OCI-LY3 (cell line): ENCODE data around the gene SLC39A1.

Experiments used
- H2AFZ ChIP-seq: fragments of 200-600, 300-600 bp; shearing (Covaris generic); 2 replicates; pipeline ENCODE4 v1.6.0; 2014; ENCODE audit warnings: antibody characterized with exemption, low read depth, low read length
- H3K27ac ChIP-seq: fragments of 200-600, 300-600 bp; sonication (generic); 2 replicates; pipeline ENCODE4 v1.5.1; 2014; ENCODE audit warnings: mild to moderate bottlenecking, low read length, moderate library complexity, mixed read lengths
- H3K27me3 ChIP-seq: fragments of 200-600, 300-600 bp; sonication (generic); 2 replicates; pipeline ENCODE4 v1.6.1; 2014; ENCODE audit warnings: low read depth, low read length, mixed read lengths
- H3K36me3 ChIP-seq: fragments of 200-600, 300-600 bp; sonication (generic); replicated peaks from 2 replicates; pipeline ENCODE3; 2014; ENCODE audit warnings: low read depth, low read length, mixed read lengths
- H3K4me1 ChIP-seq: fragments of 300-600, 200-600 bp; sonication (generic); 2 replicates; pipeline ENCODE4 v1.6.1; 2014; ENCODE audit warnings: low read length, mixed read lengths
- H3K4me2 ChIP-seq: fragments of 200-600, 300-600 bp; sonication (generic); 2 replicates; pipeline ENCODE4 v1.6.1; 2014; ENCODE audit warnings: low read length, mixed read lengths
- H3K4me3 ChIP-seq: fragments of 300-600, 200-600 bp; sonication (generic); 2 replicates; pipeline ENCODE4 v1.5.1; 2014; ENCODE audit warnings: antibody characterized with exemption, mild to moderate bottlenecking, low read length, moderate library complexity
- H3K79me2 ChIP-seq: fragments of 300-600, 200-600 bp; shearing (Covaris generic); 2 replicates; pipeline ENCODE4 v1.6.1; 2014; ENCODE audit warnings: mild to moderate bottlenecking, low read length, mixed read lengths
- H3K9ac ChIP-seq: fragments of 300-600, 200-600 bp; shearing (Covaris generic); 2 replicates; pipeline ENCODE4 v1.6.0; 2014; ENCODE audit warnings: mild to moderate bottlenecking, low read length, moderate library complexity
- H3K9me3 ChIP-seq: fragments of 200-600, 300-600 bp; shearing (Covaris generic); 2 replicates; pipeline ENCODE4 v1.6.1; 2014; ENCODE audit warnings: low read length, mixed read lengths; ENCODE audit not compliant: insufficient read depth
- H4K20me1 ChIP-seq: fragments of 200-600, 300-600 bp; sonication (generic); 2 replicates; pipeline ENCODE4 v1.6.1; 2016; ENCODE audit warnings: low read length, mixed read lengths; ENCODE audit not compliant: insufficient read depth
- CTCF ChIP-seq: fragments of 200-600, 300-600 bp; sonication (generic); IDR thresholded peaks from 2 replicates; pipeline ENCODE4 v1.5.1; 2014; ENCODE audit warnings: antibody characterized with exemption, low read length, low read depth
- EZH2phosphoT487 ChIP-seq: fragments of 200-600 bp; shearing (Covaris generic); IDR thresholded peaks from 2 replicates; pipeline ENCODE4 v1.6.1; 2018; ENCODE audit warnings: antibody characterized with exemption, mixed run types, low read depth

Gene SLC39A1

DNA sequence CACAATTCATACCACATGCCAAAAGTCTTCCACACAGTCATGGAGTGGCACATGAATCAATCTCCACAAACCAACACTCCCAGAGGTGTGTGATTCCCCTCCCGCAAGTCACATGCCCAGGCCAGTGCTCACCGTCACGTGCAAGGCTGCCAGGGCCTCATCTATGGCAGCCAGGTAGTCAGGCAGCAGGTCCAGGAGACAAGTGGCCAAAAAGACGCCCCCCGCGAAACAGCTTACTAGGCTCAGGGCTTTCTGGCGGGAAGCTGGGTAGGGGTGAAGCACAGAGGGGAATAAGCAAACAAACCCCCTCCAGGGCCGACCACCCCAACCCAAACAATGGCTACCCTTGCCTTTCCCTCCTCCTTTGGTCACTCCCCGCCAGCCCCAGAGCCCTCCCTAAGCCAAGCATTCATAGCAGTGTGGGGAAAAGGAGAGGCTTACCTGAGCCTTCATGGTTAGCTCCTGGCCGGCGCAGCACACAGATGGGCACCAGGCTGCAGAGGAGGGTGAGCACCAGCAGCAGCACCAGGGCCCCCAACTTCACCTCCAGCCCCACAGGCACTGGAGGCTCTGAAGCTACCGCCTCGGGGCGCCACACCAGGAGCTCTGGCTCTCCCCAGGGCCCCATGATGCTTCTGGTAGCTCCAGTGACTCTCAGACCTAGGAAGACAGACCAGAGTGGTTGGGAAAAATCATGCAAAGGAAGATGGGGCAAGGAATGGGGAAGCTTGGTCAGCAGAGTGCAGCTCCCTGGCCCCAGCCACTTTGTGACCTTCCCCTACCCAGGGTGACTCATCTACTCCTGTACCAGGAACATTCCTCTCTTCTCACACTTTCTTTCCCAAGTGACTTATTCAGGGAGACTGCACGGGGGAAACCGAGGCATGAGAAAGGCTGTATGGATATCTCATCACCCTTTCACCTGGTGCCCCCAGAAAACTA lies 978 bp downstream of the SLC39A1 start:
- Histone ChIP-seq H3K4me1 (peaks cover 36% of the 10 kb centered on the region), H3K79me2 (peaks cover 67% of the 10 kb centered on the region), H4K20me1 (no peaks in the 10 kb centered on the region), H3K4me3 (peak overlapping the region; percentile 92), H3K27ac (peak overlapping the region; percentile 77), H3K9me3 (no peaks in the 10 kb centered on the region), H3K9ac (peak overlapping the region; percentile 99), H2AFZ (no peak overlapping the region), H3K4me2 (peak overlapping the region; percentile 95), H3K27me3 (no peaks in the 10 kb centered on the region), H3K36me3 (peaks cover 28% of the 10 kb centered on the region)
- TF ChIP-seq CTCF, result peak; percentile 14; the same call in 1 of the 2 replicates
- TF ChIP-seq EZH2phosphoT487, result no peak

GRCh38 chr1:153961421-153961820 lies 1.9 kb downstream of the SLC39A1 start:
- Histone ChIP-seq H3K4me1 (peaks cover 39% of the 10 kb centered on the region), H3K27ac (peak overlapping the region; percentile 77), H3K4me3 (peak overlapping the region; percentile 92)

DNA sequence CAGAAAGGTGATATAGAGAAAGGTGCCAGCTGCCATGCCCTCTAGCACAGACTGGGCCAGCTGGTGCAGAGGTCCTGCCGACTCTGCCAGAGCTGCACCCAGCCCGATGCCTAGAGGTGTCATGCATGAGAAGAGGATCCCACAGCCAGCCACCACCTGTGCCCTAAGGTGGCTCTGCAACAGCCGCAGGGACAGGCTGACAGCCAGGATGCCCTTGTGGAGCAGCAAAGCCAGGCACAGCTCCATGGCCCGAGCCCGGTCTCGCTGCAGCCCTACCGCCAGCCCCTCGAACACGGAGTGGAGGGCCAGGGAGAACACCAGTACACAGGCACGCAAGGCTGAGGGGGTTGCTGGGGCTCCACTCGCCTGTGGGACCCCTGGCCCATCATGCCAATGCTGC lies 3.1 kb downstream of the SLC39A1 start:
- TF ChIP-seq CTCF (no peak), EZH2phosphoT487 (no peak)
- H3K9me3 ChIP-seq, result no peaks in the 10 kb centered on the region
- no peak overlapping the region for H2AFZ ChIP-seq
- H4K20me1 ChIP-seq, result peaks cover 15% of the 10 kb centered on the region
- peaks cover 41% of the 10 kb centered on the region for H3K4me1 ChIP-seq
- peaks cover 70% of the 10 kb centered on the region for H3K79me2 ChIP-seq
- no peak overlapping the region for H3K9ac ChIP-seq
- H3K36me3 ChIP-seq, result peaks cover 41% of the 10 kb centered on the region
- no peak overlapping the region for H3K27ac ChIP-seq
- no peak overlapping the region for H3K4me2 ChIP-seq
- no peaks in the 10 kb centered on the region for H3K27me3 ChIP-seq
- no peak overlapping the region for H3K4me3 ChIP-seq

More at GRCh38 chr1:153961421-153961820, 1.9 kb downstream of the SLC39A1 start:
- H4K20me1 ChIP-seq, result peaks cover 5% of the 10 kb centered on the region
- H3K4me2 ChIP-seq, result peak overlapping the region; percentile 95
- peaks cover 38% of the 10 kb centered on the region for H3K36me3 ChIP-seq
- H3K79me2 ChIP-seq, result peaks cover 70% of the 10 kb centered on the region
- H3K9ac ChIP-seq, result peak overlapping the region; percentile 99
- H3K27me3 ChIP-seq, result no peaks in the 10 kb centered on the region
- TF ChIP-seq CTCF (no peak), EZH2phosphoT487 (no peak)
- H3K9me3 ChIP-seq, result no peaks in the 10 kb centered on the region
- no peak overlapping the region for H2AFZ ChIP-seq

GRCh38 chr1:153959454-153959853 lies 3.9 kb downstream of the SLC39A1 start:
- Histone ChIP-seq H3K9ac (no peak overlapping the region), H3K27ac (0 out of 2 replicates have a peak overlapping the region, but pooled peaks have one; percentile 12), H2AFZ (no peak overlapping the region), H3K4me3 (no peak overlapping the region), H4K20me1 (peaks cover 23% of the 10 kb centered on the region), H3K36me3 (peaks cover 48% of the 10 kb centered on the region), H3K79me2 (peaks cover 77% of the 10 kb centered on the region), H3K4me1 (peaks cover 47% of the 10 kb centered on the region), H3K9me3 (no peaks in the 10 kb centered on the region), H3K27me3 (no peaks in the 10 kb centered on the region), H3K4me2 (no peak overlapping the region)
- no peak for TF ChIP-seq CTCF
- no peak for TF ChIP-seq EZH2phosphoT487
